ENCODE measurements around the gene ADD3. TPM values are rescaled to one million over a fixed set of nuclear protein-coding genes. Genes with fewer than 3 reads are reported as not detected.

The ADD3 gene
- total and polyA plus RNA-seq, 4 donors: 15.4 to 55.9 (median 22.8) TPM

DNA sequence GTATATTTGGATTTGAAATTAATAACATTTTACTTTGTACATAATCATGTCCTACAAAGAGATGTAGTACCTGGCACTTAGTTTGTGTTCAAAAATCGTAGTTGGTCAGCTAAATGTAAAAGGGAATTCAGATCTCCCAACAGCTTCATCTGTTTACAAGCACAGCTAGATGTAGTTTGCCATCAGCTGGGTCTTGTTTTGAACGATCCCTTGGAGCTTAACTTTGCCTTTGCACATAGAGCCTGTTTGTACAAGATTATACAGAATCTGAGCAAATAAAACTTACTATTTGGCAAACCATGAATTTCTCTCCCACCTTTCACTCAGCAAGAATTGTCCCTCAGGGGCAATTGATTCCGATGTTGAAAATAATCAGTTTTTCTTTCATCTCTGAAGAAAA is 36.1 kb upstream of the ADD3 start:
- 38% methylated on average over 3 of the region's 3 CpGs for WGBS
- peaks cover 2 to 25% (median 13%) of the 10 kb centered on the region in 4 donors for H3K4me1 ChIP-seq (ENCODE audit: control insufficient read depth in 4 of 4, insufficient read depth in 4 of 4, low read length in 3 of 4)
- TF ChIP-seq EGR1 (IDR thresholded peaks at IDR 0.05; ENCODE audit: low read depth in 2 of 2) (no peak), JUND (IDR thresholded peaks at IDR 0.05) (no peak), SP1 (IDR thresholded peaks at IDR 0.05) (no peak), NR2F2 (IDR thresholded peaks at IDR 0.05) (no peak), REST (IDR thresholded peaks at IDR 0.05) (no peak), RXRA (IDR thresholded peaks at IDR 0.05) (no peak), RAD21 (IDR thresholded peaks at IDR 0.05) (no peak), GABPA (IDR thresholded peaks at IDR 0.05 in 1 of 2, conservative IDR thresholded peaks at IDR 0.05 in 1 of 2) (no peak), ZBTB33 (IDR thresholded peaks at IDR 0.05) (no peak), HNF4A (conservative IDR thresholded peaks at IDR 0.05) (no peak), FOXA2 (IDR thresholded peaks at IDR 0.05) (no peak)
- TF ChIP-seq, protein P1, sequence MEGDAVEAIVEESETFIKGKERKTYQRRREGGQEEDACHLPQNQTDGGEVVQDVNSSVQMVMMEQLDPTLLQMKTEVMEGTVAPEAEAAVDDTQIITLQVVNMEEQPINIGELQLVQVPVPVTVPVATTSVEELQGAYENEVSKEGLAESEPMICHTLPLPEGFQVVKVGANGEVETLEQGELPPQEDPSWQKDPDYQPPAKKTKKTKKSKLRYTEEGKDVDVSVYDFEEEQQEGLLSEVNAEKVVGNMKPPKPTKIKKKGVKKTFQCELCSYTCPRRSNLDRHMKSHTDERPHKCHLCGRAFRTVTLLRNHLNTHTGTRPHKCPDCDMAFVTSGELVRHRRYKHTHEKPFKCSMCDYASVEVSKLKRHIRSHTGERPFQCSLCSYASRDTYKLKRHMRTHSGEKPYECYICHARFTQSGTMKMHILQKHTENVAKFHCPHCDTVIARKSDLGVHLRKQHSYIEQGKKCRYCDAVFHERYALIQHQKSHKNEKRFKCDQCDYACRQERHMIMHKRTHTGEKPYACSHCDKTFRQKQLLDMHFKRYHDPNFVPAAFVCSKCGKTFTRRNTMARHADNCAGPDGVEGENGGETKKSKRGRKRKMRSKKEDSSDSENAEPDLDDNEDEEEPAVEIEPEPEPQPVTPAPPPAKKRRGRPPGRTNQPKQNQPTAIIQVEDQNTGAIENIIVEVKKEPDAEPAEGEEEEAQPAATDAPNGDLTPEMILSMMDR (IDR thresholded peaks at IDR 0.05; ENCODE audit: low read depth, low read length, missing input control): no peak
- DNase-seq (ENCODE audit: low spot score): no peak
- no peaks in the 10 kb centered on the region for H3K36me3 ChIP-seq (ENCODE audit: control insufficient read depth in 4 of 4, insufficient read depth in 3 of 4, low read depth in 1 of 4, low read length in 3 of 4)
- peaks cover 0 to 2% (median 0%) of the 10 kb centered on the region in 4 donors for H3K27me3 ChIP-seq (ENCODE audit: control insufficient read depth in 4 of 4, insufficient read depth in 4 of 4, low read length in 3 of 4)
- no peak overlapping the region for H3K9ac ChIP-seq (ENCODE audit: low read depth in 1 of 2, low read length in 2 of 2)
- H3K4me3 ChIP-seq (ENCODE audit: low read depth in 1 of 3, low read length in 3 of 3): no peak overlapping the region
- no peaks in the 10 kb centered on the region for H3K9me3 ChIP-seq (ENCODE audit: control insufficient read depth in 4 of 4, low read length in 3 of 4)
- H3K27ac ChIP-seq (ENCODE audit: low read depth in 1 of 2, low read length in 2 of 2): no peak overlapping the region

DNA sequence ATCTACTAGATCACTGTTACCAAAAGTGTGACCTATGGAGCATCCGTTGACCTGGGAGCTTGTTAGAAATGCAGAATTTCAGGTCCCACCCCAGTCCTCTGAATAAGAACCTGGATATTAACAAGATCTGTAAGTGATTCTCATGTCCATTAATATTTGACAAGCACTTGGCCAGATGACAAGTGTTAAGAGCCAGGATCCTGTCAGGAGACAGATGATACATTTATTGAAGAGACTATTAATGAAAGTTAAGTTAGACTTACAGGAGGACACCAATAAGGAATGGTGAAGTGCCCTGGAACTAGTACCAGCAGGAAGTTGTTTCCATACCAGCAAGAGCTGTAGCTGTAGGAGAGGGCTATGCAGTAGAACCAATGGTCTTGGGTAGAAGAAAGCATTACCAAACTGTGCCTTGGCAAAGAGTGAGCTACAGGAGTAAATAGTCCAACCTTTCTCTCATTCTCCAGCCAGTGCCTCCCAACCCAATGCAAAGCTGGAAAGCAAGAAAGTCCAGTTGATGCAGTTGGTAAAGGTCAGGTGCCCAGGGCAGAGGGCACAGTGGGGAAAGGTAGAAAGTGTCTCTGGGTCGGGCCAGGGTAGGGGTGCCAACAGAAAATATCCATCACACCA is 35.3 kb upstream of the ADD3 start:
- H3K27ac ChIP-seq (ENCODE audit: low read depth in 1 of 2, low read length in 2 of 2): no peak overlapping the region
- no peak overlapping the region for H3K9ac ChIP-seq (ENCODE audit: low read depth in 1 of 2, low read length in 2 of 2)
- 73% methylated on average over 2 of the region's 2 CpGs for WGBS
- H3K9me3 ChIP-seq (ENCODE audit: control insufficient read depth in 4 of 4, low read length in 3 of 4): no peaks in the 10 kb centered on the region
- H3K36me3 ChIP-seq (ENCODE audit: control insufficient read depth in 4 of 4, insufficient read depth in 3 of 4, low read depth in 1 of 4, low read length in 3 of 4): no peaks in the 10 kb centered on the region
- H3K4me3 ChIP-seq (ENCODE audit: low read depth in 1 of 3, low read length in 3 of 3): no peak overlapping the region
- peaks cover 0 to 2% (median 0%) of the 10 kb centered on the region in 4 donors for H3K27me3 ChIP-seq (ENCODE audit: control insufficient read depth in 4 of 4, insufficient read depth in 4 of 4, low read length in 3 of 4)
- no peak for DNase-seq (ENCODE audit: low spot score)
- H3K4me1 ChIP-seq (ENCODE audit: control insufficient read depth in 4 of 4, insufficient read depth in 4 of 4, low read length in 3 of 4): peaks cover 0 to 22% (median 10%) of the 10 kb centered on the region in 4 donors
- peak in 1 of 2 donors; percentile 7 for TF ChIP-seq HNF4A (conservative IDR thresholded peaks at IDR 0.05)
- no peak for TF ChIP-seq ZBTB33 (IDR thresholded peaks at IDR 0.05)
- TF ChIP-seq EGR1 (IDR thresholded peaks at IDR 0.05; ENCODE audit: low read depth in 2 of 2): no peak
- no peak for TF ChIP-seq FOXA2 (IDR thresholded peaks at IDR 0.05)
